HUES48 (cell line): ENCODE data around the gene PNMA8B.

ENCODE experiments used
- H3K27ac ChIP-seq: one replicate; pipeline ENCODE4 v1.7.0; 2013; ENCODE audit warnings: low read depth, low read length, inconsistent platforms
- H3K27me3 ChIP-seq: 2 replicates; pipeline ENCODE4 v1.6.1; 2013; ENCODE audit warnings: mild to moderate bottlenecking, low read length; ENCODE audit not compliant: control insufficient read depth, insufficient read depth
- H3K36me3 ChIP-seq: 2 replicates; pipeline ENCODE4 v1.6.1; 2013; ENCODE audit warnings: low read length; ENCODE audit not compliant: control insufficient read depth, insufficient read depth
- H3K4me1 ChIP-seq: 2 replicates; pipeline ENCODE4 v1.6.1; 2013; ENCODE audit warnings: mild to moderate bottlenecking, low read length; ENCODE audit not compliant: control insufficient read depth, insufficient read depth
- H3K4me3 ChIP-seq: 2 replicates; pipeline ENCODE4 v1.5.1; 2013; ENCODE audit warnings: mild to moderate bottlenecking, low read depth, low read length
- H3K9ac ChIP-seq: 2 replicates; pipeline ENCODE4 v1.6.1; 2013; ENCODE audit warnings: mild to moderate bottlenecking, low read depth, low read length, moderate library complexity
- H3K9me3 ChIP-seq: 2 replicates; pipeline ENCODE4 v1.6.1; 2013; ENCODE audit warnings: low read length; ENCODE audit not compliant: control insufficient read depth, insufficient read depth

Gene PNMA8B

DNA sequence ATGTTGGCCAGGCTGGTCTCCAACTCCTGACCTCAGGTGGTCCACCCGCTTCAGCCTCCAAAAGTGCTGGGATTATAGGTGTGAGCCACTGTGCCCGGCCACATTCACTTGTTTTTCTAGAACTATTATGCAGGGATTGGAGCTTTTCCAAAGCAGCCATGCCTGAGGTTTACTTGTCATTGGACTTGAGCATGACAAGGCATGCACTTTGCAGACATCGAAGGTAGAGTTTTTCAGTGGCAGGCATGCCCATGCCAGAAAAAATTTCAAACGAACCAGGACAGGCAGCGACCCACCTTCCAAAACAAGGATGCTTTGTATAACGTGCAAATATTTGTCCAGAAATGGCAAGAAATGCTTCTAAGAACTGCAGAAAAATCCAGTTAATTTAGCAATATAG, 42.0 kb downstream of the PNMA8B start:
- H3K27ac ChIP-seq, result no peak overlapping the region
- no peaks in the 10 kb centered on the region for H3K36me3 ChIP-seq
- H3K27me3 ChIP-seq, result no peaks in the 10 kb centered on the region
- no peak overlapping the region for H3K4me3 ChIP-seq
- no peaks in the 10 kb centered on the region for H3K4me1 ChIP-seq
- no peaks in the 10 kb centered on the region; the same call in 1 of the 2 replicates for H3K9me3 ChIP-seq
- H3K9ac ChIP-seq, result no peak overlapping the region

DNA sequence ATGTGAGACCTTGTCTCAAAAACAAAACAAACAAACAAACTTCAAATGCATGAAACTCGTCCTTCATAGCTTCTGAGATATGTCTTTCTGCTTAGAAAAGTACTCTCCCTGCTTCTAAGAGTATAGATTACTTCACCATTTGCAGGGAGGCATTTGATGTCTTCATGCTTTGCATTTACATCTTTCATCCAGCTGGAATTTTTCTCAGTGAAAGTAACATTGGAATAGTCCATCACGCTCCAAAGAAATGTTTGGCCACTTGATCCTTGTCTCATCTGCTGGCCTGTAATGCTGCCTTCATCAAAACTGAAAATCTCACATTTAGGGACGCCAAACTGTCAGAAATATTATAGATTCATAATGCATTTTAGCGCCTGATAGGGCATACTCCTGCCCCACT, 43.5 kb downstream of the PNMA8B start:
- Histone ChIP-seq H3K9ac (no peak overlapping the region), H3K4me3 (no peak overlapping the region), H3K27ac (no peak overlapping the region), H3K36me3 (no peaks in the 10 kb centered on the region), H3K4me1 (no peaks in the 10 kb centered on the region), H3K9me3 (no peaks in the 10 kb centered on the region; the same call in 1 of the 2 replicates), H3K27me3 (no peaks in the 10 kb centered on the region)

DNA sequence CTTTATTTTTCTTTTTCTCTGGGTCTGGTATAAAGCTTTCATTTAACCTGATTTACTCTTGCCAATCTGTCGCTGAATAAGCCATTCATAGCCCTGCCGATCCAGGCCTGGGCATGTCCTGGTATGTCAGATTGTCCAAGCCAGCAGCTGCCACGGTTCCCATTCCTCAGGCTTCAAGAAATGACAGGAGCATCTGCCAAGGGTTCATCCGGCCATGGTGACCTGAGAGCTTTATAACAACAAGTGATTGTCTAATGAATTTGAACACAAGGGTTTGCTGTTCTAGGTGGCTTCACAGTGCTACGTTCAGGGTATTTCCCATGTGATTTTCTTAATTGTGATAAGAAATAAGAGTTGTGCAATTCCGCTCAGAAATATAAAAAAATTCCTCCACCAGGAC, 44.3 kb downstream of the PNMA8B start:
- no peaks in the 10 kb centered on the region for H3K36me3 ChIP-seq
- no peak overlapping the region for H3K27ac ChIP-seq
- no peak overlapping the region for H3K4me3 ChIP-seq
- H3K9me3 ChIP-seq, result no peaks in the 10 kb centered on the region; the same call in 1 of the 2 replicates
- H3K27me3 ChIP-seq, result no peaks in the 10 kb centered on the region
- H3K9ac ChIP-seq, result no peak overlapping the region
- no peaks in the 10 kb centered on the region for H3K4me1 ChIP-seq

DNA sequence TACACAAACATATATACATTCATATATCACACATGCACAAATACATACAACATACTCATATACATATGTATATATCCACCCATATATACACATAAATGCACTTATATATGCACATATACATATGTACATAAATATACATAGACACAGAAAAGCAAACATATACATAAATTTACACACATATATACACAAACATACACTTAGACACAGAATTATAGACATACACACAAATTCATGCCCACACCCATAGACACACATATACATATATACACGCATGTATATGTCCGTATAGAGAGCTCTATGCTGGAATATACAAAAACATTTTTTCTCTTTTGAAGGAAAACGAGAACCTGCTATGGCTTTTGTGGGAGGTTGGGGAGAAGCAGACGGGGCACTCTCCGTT, 44.9 kb downstream of the PNMA8B start:
- Histone ChIP-seq H3K27ac (no peak overlapping the region), H3K9me3 (no peaks in the 10 kb centered on the region; the same call in 1 of the 2 replicates), H3K36me3 (no peaks in the 10 kb centered on the region), H3K27me3 (no peaks in the 10 kb centered on the region), H3K4me3 (no peak overlapping the region), H3K4me1 (no peaks in the 10 kb centered on the region), H3K9ac (no peak overlapping the region)

DNA sequence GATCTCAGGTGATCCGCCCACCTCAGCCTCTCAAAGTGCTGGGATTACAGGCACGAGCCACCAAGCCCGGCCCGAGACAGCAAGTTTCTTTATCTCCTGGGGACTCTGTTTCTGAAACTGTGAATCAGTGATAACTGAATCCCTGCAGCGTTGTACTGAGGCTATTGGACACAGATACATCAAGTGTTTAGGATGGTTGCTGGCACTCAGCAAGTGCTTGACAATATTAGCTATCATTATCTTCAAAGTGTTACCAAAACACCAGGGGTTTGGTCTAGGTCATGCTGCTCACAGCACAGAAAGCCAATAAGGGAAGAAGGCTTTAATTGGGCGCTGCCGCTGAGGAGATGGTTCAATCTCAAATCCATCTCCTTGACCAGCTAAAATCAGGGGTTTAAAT, 46.4 kb downstream of the PNMA8B start:
- Histone ChIP-seq H3K9ac (no peak overlapping the region), H3K27ac (no peak overlapping the region), H3K27me3 (no peaks in the 10 kb centered on the region), H3K9me3 (no peaks in the 10 kb centered on the region; the same call in 1 of the 2 replicates), H3K4me1 (no peaks in the 10 kb centered on the region), H3K36me3 (no peaks in the 10 kb centered on the region), H3K4me3 (no peak overlapping the region)

DNA sequence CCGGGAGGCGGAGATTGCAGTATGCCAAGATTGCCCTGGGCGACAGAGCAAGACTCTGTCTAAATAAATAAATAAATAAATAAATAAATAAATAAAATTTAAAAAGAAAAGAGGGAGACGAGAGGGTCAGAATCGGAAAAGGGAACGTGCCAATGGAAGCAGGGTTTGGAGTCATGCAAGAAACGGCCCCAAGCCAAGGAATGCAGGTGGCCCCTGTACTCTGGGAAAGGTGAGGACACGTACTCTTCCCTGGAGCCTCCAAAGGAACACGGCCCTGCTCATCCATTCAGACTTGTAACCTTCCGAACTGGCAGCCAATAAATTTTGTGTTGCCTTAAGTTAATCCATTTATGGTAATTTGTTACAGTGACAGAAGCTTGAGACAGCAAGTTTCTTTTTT, 47.1 kb downstream of the PNMA8B start:
- no peaks in the 10 kb centered on the region; the same call in 1 of the 2 replicates for H3K9me3 ChIP-seq
- H3K27me3 ChIP-seq, result no peaks in the 10 kb centered on the region
- H3K9ac ChIP-seq, result no peak overlapping the region
- no peak overlapping the region for H3K27ac ChIP-seq
- H3K36me3 ChIP-seq, result no peaks in the 10 kb centered on the region
- H3K4me1 ChIP-seq, result no peaks in the 10 kb centered on the region
- no peak overlapping the region for H3K4me3 ChIP-seq

DNA sequence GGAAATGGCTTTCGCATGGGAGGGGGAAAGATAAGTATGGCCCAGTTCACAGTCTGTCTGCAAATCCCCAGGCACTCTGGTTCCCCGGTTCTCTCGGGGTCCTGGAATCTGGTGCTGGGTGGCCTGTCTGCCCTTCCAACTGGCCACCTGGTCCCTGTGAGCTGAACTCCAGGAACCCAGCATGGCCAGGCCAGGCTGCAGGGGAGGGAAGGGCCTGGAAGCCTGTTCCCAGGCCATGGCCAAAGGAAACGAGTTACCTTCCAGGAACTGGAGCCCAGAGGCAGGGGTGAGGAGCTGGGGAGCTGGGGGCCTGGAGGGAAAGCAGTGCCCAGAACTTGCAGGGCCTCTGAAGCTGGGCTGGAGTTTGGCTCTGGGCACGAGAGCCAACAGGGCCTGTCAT, 47.8 kb downstream of the PNMA8B start:
- Histone ChIP-seq H3K9me3 (no peaks in the 10 kb centered on the region; the same call in 1 of the 2 replicates), H3K9ac (no peak overlapping the region), H3K36me3 (no peaks in the 10 kb centered on the region), H3K4me3 (no peak overlapping the region), H3K27ac (no peak overlapping the region), H3K27me3 (no peaks in the 10 kb centered on the region), H3K4me1 (no peaks in the 10 kb centered on the region)

DNA sequence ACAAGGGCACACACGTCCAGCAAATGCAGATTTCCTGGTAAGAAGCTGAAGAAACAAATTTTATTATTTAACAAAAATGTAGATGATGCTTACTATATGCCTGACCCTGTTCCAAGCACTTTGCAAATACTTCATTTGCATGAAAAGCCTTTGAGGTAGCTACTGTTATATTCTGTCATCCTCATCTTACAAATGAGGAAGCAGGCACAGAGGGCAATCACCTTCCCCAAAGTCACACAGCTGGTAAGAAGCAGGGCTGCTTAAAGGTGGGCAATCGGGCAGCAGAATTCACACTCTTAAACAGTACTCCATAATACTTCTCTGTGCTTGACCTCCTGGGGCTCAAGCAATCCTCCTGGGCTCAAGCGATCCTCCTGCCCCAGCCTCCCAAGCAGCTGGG, 48.7 kb downstream of the PNMA8B start:
- Histone ChIP-seq H3K4me1 (no peaks in the 10 kb centered on the region), H3K36me3 (no peaks in the 10 kb centered on the region), H3K27ac (no peak overlapping the region), H3K4me3 (no peak overlapping the region), H3K9me3 (no peaks in the 10 kb centered on the region; the same call in 1 of the 2 replicates), H3K27me3 (no peaks in the 10 kb centered on the region), H3K9ac (no peak overlapping the region)

DNA sequence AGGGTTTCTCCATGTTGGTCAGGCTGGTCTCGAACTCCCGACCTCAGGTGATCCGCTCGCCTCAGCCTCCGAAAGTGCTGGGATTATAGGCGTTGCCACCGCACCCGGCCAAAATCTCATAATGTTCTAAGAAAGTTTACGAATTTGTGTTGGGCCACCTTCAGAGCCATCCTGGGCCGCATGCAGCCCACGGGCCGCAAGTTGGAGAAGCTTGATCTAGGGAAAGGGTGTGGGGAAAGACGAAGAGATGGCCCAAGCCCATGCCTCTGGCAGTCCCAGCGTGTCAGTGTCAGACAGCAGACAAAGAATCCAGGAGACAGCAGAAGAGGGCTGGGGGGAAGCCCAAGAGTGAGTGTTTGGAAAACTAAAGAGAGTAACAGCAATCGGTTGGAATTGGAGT, 49.6 kb downstream of the PNMA8B start:
- H3K9me3 ChIP-seq, result no peaks in the 10 kb centered on the region; the same call in 1 of the 2 replicates
- H3K4me1 ChIP-seq, result no peaks in the 10 kb centered on the region
- H3K36me3 ChIP-seq, result no peaks in the 10 kb centered on the region
- H3K27ac ChIP-seq, result no peak overlapping the region
- H3K27me3 ChIP-seq, result no peaks in the 10 kb centered on the region
- no peak overlapping the region for H3K9ac ChIP-seq
- no peak overlapping the region for H3K4me3 ChIP-seq

DNA sequence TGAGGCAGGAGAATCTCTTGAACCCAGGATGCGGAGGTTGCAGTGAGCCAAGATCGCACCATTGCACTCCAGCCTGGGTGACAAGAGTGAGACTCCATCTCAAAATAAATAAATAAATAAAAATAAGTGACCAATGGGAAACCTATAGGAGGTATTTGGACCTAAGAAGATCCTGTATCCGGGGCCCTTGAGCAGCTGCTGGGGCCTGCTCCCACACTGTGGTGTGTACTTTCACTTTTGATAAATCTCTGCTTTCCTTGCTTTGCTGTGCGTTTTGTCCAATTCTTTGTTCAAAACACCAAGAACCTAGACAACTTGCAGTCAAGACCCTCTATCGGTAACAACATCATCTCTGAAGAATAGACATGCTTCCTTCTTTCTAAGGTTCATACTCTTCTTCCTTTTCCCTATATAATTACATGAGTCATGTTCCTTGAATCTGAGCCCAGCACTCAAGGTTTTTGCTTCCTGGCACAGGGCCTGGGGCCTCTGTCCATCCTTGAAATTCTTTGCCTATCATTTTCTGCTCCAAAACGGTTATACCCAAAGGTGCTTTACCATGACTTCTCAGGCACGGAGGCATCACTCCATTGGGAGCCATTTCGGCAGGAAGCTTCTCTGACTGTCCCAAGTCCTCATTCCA, 52.7 kb downstream of the PNMA8B start:
- no peaks in the 10 kb centered on the region for H3K27me3 ChIP-seq
- H3K27ac ChIP-seq, result no peak overlapping the region
- no peaks in the 10 kb centered on the region for H3K4me1 ChIP-seq
- no peak overlapping the region for H3K4me3 ChIP-seq
- no peaks in the 10 kb centered on the region for H3K9me3 ChIP-seq
- H3K36me3 ChIP-seq, result no peaks in the 10 kb centered on the region
- no peak overlapping the region for H3K9ac ChIP-seq

DNA sequence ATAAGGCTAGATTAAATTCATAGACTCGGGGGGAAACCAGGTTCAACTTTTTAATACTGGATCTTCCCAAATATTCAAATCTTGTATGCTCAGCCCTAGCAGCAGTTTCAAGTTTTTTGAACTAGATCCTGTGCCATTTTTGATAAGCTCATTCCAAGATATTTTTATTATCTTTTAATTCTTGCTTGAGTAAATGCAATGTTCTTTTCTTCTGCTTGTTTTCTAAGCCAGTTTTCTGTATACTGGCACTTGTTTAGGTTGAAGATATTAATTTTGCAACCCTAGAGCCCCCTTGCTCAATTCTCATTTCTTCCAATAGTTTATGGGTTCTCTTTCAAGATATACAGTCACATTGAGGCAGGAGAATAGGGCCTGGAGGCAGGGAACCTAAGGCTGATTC, 53.8 kb downstream of the PNMA8B start:
- Histone ChIP-seq H3K4me1 (no peaks in the 10 kb centered on the region), H3K27me3 (no peaks in the 10 kb centered on the region), H3K27ac (no peak overlapping the region), H3K9me3 (no peaks in the 10 kb centered on the region), H3K36me3 (no peaks in the 10 kb centered on the region), H3K9ac (no peak overlapping the region), H3K4me3 (no peak overlapping the region)
